ENCODE measurements around the gene METTL22.
A peak's percentile ranks its signal among the peaks of the same experiment; 100 is the strongest.

Gene METTL22, protein sequence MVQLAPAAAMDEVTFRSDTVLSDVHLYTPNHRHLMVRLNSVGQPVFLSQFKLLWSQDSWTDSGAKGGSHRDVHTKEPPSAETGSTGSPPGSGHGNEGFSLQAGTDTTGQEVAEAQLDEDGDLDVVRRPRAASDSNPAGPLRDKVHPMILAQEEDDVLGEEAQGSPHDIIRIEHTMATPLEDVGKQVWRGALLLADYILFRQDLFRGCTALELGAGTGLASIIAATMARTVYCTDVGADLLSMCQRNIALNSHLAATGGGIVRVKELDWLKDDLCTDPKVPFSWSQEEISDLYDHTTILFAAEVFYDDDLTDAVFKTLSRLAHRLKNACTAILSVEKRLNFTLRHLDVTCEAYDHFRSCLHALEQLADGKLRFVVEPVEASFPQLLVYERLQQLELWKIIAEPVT

DNA sequence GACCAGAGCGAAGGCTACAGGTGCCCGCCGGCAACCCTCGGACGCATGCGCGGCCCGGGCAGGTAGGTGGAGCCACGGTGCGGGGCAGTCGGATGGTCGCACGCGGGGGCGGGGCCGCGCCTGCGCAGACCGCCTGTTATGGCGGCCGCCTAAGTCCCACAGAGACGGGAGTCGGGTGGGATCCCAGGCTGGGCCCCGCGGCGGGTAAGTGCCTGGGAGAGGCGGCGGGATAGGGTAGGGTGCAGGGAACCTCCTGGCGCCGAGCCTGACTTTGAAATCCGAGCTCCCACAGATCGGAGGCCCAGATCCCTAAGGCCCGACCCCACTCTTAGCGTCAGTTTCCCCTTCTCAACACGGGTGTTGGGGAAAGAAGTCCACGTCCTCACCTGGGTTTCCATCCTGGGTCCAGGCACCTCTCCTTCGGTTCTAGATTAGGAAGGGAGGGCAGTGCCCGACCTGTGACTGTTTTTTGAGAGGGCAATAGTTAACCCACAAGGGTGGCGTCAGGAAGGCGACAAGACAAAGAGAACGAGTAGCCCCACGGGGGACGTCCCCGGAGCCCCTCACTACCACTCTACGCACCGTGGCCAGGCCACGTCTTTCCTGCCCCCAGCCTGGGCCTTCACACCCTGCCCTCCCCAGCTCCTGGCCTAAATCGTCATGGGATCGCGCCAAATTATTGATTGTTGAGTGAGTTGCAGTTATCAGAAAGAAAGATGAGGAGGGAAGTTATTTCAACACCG lies at the start of gene METTL22:
Gene METTL22 (plus strand): TSS at position 127 of the 743 bp plus-strand sequence. CDS start 3,968 bp downstream, outside the sequence.
- peak; percentile 19 to 94 (median 78) for DNase-seq

DNA sequence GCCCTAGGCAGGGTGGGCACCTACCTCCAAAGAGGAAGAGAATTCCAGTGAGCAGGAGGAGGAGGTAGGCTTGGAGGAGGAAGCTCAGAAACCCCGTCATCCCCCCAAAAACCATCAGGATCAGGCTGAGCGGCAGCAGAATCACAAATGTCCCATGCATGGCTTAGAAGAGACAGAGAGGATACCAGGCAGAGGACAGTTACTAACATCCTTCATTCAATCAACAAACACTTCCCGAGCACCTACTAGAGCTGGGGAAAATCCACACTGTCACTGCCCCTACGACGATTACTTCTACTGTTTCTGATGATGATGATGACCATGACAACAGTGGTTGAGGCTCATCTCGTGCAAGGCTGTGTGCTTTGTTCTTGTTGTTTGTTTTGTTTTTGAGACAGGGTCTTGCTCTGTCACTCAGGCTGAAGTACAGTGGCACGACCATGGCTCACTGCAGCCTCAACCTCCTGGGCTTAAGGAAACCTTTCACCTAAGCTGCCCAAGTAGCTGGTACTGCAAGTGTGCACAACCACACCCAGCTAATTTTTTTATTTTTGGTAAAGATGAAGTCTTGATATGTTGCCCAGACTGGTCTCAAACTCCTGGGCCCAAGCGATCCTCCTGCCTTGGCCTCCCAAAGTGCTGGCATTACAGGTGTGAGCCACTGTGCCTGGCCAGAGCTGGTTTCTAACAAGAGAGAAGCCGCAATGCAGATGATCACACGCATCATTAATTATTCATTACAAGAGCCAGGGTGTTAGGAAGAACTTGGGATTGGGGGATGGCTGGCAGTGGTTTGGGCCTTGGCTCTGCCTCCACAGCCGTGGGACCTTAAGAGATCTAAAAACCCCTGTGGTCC lies 49.2 kb upstream of the METTL22 start:
- DNase-seq, result no peak

DNA sequence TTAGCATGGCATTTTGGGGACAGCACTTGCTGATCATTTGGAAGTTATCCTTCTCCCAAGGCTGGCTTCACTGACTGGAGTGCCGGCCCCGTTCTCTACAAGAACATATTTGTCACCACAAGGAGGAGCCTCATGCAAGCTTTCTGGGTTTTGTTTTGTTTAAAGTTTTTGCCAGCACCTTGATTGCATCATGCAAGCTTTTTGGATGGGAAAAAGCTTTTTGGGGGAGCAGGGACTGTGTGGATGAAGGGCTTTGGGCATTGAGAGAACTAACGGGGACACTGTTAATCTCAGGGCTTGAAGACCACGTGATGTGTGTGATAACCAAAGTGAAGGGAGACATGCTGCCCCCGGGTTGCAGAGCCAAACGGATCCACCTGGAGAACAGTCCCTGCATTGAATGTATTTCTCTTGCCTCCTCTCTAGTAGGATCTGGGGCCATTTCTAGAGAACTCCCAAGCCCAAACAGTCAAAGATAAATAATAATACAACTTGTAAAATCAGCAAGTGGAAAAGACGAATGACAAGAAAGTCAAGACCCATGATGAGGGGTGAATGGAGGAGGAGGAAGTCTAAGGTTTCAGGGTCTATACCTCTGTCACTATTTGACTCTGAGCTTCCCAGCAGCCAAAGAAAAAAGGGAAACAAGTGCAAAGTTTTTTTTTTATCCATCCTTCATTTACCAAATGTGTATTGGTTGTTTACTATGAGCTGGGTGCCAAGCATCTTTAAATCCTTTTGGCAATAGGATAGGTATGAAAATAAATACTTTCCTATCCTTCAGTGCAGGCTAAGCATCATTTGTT lies 48.4 kb upstream of the METTL22 start:
- peak in 11 of 58 donors; percentile 2 to 30 (median 8) for DNase-seq

DNA sequence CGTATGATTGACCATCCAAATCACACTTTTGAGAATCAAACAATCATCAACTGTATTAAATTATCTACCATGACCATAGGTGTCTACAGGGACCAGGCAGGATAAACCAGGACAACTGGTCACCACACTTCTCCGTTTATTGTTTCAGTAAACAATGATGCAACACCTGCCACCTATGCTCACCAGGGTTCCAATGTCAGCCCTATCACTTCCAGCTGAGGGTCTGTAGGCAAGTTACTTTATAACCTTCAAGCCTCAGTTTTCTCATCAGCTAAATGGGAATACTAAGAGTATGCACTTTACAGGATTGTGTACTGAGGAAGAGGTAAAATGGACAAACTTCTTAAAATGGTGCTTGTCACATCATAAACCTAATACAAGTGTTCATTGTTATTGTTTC lies 46.1 kb upstream of the METTL22 start:
- no peak for DNase-seq

DNA sequence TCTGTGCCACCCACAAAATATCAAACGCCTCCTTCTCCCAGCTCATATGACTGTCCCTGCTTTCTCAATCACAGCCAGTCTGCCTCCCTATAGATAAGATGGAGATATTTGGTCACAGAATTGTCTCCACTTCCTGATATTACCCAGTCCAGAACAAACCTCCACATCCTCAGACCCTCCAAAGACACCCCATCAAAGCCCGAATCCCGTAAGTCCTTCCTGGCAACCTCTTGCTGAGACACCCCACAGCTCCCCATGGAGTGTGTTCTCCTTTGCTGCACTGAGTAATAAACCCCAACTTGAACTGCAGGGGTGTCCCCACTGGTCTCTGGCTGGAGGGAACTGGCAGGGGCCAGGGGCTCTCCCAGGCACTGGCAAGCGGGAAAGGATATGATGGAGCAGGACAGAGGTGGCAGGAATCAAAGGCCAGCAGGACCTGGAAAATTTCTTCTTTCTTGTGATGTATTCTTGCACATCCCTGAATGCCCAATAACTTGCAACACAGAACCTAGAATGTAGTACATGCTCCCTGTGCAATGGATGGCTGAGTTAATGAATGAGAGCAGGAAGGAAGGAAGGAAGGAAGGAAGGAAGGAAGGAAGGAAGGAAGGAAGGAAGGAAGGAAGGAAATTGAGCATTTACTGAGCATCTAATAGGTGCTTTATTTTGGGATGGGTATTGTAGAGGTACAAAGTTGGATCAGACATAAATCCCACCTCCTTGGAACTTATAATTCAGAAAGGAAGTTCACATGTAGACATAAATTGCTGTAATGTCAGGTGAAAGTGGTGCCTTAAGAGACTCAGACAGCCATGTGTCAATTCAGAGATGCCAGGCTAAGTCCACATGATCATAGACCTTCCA lies 45.1 kb upstream of the METTL22 start:
- DNase-seq, result no peak

DNA sequence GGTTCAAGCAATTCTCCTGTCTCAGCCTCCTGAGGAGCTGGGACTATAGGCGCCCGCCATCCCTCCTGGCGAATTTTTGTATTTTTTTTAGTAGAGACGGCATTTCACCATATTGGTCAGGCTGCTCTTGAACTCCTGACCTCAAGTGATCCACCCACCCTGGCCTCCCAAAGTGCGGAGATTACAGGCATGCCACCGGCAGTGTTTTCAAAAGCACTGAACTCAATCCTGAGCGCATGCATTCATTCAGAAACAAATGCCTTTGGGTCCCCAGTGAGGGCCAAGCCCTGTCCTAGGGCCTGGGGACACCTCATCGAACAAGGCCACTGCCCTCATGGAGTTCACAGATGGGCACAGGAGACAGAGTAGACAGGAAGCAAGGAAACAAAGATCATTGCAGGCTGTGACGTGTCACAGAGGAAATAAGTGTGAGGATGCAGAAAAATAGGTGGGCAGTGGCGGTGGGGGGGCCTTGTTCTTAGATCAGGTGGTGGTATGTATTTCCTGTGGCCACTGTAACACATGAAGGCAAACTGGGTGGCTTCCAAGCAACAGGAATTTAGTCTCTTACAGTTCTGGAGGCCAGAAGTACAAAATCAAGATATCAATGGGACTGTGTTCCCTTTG lies 43.7 kb upstream of the METTL22 start:
- no peak for DNase-seq

DNA sequence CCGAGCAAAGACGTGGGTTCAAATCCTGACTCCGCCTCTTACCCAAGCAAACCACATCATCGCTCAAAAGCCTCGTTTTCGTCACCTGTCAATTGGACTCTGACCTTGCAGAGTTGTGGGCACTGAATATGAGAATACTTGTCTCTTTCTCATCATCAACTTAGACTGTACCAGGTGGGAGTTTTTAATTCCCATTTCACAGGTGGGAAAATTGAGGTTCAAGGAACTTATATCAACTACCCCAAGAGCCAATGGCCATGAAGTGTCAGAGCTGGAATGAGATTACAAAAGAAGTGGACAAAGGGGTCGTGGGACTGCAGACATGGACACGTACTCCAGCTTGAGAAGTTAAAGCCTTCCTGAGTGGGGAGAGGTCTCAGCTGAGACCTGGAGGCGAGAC lies 41.9 kb upstream of the METTL22 start:
- no peak for DNase-seq

DNA sequence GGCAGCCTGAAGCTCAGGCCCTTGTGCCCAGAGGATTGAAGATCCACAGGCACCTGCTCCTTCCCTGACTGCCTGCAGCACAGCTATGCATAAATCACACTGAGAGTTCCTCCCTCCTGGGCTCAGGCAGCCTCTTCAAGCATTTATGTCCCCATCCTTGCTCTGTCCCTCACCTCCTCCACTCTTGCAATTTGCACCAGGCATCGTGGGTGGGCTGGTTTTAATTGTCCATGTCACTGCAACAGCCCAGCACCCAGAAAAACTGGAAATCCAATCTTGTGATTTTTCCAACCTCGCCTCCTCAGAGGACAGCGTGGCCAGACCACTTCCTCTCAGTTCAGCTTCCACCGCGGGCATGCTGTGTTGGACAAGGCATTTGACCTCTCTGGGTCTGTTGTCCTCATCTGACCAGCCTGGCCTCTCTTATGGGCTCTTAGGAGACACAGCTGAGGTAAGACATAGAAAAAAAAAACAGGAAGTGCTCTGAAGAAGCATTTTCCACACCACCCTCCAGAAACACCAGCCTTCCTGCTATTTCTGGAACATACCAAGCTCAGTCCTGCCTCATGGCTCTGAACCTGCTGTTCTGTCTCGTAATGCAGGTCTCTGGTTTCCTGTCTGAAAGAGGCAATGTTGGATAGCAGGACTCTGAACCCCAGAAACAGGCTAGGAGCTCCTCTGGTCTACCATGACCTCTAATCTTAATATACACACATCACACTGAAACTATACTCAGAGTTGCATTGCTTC lies 39.5 kb upstream of the METTL22 start:
- peak in 17 of 58 donors; percentile 4 to 48 (median 9) for DNase-seq

DNA sequence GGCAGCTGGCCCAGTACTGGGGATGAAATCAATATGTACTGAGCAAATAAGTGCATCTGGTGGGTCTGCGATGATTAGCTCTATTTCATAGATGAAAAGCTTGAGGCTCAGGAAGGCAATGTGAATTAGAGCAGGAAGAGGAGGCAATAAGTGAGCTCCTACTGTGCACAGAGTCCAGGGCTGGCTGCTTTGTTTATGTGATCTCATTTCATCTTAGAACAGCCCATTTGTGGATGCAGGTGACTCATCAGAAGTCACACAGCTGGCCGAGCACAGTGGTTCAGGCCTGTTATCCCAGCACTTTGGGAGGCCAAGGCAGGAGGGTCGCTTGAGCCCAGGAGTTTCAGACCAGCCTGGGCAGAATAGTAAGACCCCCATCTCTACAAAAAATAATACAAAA lies 38.3 kb upstream of the METTL22 start:
- no peak for DNase-seq

DNA sequence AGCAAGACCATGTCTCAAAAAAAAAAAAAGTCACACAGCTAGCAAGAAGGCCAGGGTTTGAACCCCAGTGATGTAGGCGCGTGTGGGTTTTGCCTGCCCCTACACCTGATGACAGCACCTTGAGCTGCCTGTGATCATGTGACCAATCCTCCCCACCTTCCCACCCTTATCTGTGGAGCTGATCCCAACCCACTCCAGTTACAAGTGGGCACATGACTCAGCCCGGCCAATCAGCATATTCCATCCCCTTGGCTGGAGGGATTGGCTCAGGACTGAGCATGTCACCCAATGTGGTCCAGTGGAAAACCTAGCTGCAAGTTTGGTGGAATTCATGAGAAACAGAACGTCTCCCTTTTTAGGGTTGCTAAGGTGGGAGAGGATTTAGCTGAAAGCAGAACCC lies 37.8 kb upstream of the METTL22 start:
- no peak for DNase-seq

DNA sequence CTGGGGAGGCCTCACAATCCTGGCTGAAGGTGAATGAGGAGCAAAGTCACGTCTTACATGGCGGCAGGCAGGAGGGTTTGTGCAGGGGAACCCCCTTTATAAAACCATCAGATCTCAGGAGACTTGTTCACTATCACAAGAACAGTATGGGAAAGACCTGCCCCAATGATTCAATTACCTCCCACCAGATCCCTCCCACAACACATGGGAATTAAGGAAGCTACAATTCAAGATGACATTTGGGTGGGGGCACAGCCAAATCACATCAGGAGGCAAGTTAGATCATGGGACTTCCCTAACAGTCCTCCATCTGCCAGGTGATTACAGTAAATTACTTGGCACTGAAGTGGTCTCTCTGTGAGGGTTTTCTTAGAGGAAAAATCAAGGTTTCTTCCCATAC lies 36.5 kb upstream of the METTL22 start:
- DNase-seq, result no peak

DNA sequence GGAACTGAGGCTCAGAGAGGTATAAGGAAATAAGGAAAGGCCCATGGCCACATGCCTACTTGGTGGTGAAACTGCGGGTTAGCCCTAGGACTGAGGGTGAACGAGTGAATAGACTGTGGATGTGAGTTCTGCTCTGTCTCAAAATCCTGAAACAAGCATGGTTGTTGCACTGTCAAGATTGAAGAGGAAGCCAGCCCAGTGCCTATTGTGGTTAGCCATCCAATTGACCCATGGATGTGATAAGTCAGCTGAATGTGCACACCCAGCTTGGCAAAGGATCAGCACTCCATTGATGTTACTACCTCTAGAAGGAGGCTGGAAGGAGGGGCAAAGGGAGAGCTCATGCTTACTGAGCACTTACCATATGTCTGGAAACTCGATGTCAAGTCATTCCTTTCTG lies 35.6 kb upstream of the METTL22 start:
- no peak for DNase-seq

DNA sequence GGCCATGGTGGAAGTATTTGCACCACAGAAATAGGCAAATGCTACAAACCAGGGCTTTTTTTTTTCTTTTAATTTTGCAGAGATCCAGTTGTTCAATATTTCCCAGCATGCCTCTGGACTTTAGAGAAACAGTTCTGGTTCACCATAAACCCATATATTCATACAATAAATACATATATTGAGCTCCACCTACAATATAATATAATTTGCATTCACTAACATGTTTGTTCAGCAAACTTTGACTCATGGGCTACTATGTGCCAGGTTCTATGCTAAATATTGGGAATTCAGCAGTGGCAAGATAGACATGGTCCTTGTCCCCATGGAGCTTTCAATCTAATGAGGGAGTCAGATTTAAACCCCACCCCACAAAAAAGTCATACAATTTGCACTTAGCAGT lies 34.4 kb upstream of the METTL22 start:
- DNase-seq, result no peak

DNA sequence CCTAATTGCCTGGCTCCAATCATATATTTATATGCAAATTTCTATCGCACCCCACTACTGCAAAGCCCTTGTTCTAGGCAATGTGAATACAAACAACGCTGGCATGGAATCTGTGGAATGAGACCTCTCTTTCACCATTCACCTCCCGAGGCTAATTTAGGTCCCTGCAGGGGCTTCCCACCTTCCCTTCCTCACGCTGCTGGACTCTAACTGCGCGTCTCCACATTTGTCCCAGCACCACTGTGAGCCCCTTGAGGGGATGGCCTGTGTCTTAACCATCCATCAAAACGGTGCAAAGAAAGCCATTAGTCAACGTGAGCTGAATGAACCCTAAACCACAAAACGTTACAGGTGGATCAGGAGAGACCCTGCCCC lies 32.8 kb upstream of the METTL22 start:
- no peak for DNase-seq

DNA sequence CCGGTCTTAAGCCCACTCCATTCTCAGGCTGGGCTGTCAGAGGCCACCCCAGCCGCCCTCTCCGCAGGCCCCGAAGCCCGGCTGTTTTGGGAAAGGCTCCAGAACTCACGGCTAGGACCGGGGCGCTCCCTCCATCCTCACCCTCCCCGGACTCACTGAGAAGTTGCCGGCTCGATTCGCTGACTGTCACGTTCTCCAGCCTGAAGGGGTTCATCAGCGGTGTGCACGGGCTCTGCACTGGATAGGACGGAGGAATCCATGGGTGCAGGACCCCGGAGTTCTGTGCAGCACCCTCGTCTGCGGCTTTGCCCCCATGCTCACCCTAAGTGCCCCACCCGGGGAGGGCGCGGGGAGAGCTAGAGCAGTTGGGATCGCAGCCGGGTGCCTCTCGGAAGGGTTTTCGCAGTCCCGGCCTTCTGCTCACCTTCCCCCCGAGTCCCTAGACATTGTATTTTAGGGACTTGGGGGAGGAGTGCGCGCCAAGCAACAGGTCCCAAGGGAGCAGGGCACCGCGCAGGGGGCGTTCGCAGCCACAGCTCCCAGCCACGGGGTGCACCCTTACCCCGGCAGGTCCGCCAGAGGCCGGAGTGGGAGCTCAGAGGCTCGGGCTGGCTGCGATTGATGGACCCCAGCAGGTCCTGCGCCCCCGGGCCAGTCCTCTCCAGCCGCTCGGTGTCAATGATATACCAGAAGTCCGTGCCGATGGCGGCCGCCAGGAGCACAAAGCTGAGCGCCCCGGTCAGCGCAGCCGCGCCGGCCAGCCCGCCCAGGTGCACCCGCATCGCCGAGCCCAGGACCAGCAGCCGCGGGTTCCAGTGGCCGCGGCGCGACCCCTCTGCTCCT lies 32.2 kb upstream of the METTL22 start:
- no peak for DNase-seq

DNA sequence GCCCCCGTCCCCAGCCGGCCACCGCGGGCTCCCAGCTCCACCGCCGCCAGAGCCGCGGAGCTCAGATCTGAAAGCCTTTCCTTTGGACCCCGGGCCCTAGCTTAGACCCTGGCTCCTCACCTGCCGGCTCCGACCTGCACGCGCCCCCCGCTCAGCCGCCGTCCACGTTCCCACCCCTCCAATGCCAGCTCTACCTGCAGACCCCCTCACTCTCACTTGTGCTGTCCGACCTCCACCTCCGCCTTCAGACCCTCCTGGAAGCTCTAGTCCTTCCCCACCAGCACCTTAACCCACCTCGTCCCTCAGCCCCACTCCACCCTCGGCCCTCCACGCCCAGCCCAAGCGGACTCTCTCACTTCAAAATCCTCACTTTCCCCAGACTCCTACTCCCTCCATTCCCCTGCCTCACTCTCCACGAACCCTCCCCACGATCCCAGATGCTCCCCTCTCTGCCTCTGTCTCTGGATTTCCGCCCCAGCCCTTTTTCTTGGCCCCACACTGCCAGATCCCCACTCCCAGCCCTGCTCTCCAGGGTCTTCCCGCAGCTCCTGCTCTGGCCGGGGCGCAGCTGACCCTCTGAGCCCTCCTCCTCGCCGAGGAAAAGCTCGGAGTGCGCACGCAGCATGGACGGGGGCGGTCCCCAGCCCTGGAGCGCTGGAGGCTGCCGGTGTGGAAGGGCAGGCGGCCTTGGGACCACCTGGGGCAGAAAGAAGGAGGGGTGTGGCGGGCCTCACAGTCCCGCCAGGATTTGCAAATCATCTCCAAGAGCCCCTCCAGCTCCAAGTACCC lies 31.4 kb upstream of the METTL22 start, which contains the start of gene TMEM114:
Gene TMEM114 (minus strand): TSS at position 612 of the 789 bp plus-strand sequence. CDS start 673 bp downstream, outside the sequence.
- no peak for DNase-seq

DNA sequence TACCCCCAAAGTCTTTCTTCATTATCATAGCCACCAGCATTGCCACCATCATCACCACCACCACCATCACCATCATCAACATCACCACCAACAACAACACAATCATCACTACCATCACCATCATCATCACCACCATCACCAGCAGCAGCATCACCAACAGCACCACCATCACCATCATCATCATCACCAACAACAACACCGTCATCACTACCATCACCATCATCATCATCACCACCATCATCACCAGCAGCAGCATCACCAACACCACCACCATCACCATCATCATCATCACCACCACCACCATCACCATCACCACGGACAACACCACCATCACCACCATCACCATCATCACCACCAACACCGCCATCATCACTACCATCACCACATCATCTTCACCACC lies 30.7 kb upstream of the METTL22 start:
- no peak for DNase-seq
